Ovary (tissue), 3 donors: ENCODE results near the gene COL9A3.

ENCODE experiments used
- EP300 ChIP-seq: sonication (generic); formaldehyde crosslinking; IDR thresholded peaks from one replicate; pipeline ENCODE4 v1.6.1; 2017; ENCODE audit warnings: antibody characterized with exemption
- TF ChIP-seq, protein P1 (sequence below), 3 donors: fragments of 450-650 bp in 2 of 3; fragments of 200-600 bp in 1 of 3; IDR thresholded peaks; one replicate each; pipeline versions ENCODE4 v1.5.1 to v1.8.0; 2016 to 2022; ENCODE audit warnings: antibody characterized with exemption in 3 of 3, mild to moderate bottlenecking in 1 of 3
- donor health status: DM: no; HTN: no; CAD: no.

DNA sequence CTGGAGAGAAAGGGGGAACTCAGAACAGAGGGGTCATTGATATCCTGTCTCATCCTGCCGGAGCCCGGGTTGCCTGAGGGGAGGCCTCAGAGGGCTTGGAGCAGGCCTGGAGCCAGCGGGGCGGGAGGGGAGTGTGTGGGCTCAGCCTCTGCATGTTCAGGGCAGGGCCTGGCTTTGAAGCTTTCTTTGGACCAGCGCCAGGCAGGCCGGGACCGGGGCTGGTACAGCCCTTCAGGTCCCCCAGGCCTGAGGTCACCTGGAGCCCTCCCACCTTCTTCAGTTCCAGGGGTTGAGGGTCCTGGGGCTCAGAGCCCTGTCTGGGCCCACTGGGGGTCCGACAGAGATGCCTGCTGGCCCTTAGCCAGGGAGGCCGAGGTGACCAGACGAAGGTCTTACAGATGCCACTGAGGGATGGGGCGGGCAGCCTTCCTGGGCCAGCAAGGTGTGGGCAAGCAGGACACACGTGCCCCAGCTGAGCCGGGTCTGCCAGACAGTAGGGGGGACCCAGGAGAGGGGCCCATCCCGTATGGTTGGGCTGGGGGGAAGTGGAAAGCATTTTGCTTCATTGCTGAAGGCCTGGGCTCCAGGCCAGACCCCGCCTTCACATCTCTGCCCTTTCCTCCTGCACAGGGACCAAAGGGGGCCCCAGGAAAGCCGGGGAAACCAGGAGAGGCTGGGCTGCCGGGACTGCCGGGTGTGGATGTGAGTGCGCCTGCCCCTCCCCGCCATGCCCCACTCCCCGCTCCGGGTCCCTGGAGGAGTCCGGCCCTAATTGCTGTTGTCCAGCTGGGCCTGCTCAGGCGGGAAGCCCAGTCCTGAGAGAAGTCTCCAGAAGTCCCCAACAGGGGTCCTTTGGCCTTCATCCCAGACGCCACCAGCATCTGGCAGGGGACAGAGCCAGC, 2.0 kb downstream of the COL9A3 start:
- TF ChIP-seq, protein P1, sequence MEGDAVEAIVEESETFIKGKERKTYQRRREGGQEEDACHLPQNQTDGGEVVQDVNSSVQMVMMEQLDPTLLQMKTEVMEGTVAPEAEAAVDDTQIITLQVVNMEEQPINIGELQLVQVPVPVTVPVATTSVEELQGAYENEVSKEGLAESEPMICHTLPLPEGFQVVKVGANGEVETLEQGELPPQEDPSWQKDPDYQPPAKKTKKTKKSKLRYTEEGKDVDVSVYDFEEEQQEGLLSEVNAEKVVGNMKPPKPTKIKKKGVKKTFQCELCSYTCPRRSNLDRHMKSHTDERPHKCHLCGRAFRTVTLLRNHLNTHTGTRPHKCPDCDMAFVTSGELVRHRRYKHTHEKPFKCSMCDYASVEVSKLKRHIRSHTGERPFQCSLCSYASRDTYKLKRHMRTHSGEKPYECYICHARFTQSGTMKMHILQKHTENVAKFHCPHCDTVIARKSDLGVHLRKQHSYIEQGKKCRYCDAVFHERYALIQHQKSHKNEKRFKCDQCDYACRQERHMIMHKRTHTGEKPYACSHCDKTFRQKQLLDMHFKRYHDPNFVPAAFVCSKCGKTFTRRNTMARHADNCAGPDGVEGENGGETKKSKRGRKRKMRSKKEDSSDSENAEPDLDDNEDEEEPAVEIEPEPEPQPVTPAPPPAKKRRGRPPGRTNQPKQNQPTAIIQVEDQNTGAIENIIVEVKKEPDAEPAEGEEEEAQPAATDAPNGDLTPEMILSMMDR (IDR thresholded peaks at IDR 0.05): no peak
- TF ChIP-seq EP300: no peak
